DMS153 (cell line): ENCODE data around the gene MICB.
"Not testable (repeated sequence)": the region's sequence is repeated elsewhere in the genome, so short reads cannot be mapped to it uniquely, and the experiment has no call there.

Source experiments
- DNase-seq: peaks from one replicate; lab custom pipeline; 2025; lab: John Stamatoyannopoulos, UW

MICB gene

DNA sequence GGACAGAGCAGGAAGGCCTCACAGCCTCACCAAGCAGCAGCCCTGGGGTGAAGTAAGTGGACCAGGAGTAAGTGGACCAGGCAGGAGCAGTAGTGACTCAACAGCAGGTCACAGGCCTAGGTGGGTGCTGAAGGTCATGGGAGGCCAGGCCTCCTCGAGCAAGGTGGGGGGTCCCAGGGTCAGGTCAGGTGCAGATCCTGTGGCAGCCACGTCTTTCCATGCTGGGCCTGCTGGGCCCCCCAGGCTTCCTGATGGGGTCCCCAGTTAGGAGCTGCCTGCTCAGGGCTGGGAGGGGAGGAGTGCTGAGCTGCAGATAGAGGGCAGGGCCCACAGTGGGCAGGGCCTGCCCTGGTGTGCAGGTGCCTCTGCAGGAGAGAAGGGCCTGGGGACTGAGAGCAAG is 11.1 kb downstream of the MICB start:
- not testable (repeated sequence) for DNase-seq

DNA sequence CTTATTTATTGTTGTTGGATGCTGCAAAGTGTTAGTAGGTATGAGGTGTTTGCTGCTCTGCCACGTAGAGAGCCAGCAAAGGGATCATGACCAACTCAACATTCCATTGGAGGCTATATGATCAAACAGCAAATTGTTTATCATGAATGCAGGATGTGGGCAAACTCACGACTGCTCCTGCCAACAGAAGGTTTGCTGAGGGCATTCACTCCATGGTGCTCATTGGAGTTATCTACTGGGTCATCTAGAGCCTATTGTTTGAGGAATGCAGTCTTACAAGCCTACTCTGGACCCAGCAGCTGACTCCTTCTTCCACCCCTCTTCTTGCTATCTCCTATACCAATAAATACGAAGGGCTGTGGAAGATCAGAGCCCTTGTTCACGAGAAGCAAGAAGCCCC is 12.1 kb downstream of the MICB start:
- DNase-seq, result no peak

DNA sequence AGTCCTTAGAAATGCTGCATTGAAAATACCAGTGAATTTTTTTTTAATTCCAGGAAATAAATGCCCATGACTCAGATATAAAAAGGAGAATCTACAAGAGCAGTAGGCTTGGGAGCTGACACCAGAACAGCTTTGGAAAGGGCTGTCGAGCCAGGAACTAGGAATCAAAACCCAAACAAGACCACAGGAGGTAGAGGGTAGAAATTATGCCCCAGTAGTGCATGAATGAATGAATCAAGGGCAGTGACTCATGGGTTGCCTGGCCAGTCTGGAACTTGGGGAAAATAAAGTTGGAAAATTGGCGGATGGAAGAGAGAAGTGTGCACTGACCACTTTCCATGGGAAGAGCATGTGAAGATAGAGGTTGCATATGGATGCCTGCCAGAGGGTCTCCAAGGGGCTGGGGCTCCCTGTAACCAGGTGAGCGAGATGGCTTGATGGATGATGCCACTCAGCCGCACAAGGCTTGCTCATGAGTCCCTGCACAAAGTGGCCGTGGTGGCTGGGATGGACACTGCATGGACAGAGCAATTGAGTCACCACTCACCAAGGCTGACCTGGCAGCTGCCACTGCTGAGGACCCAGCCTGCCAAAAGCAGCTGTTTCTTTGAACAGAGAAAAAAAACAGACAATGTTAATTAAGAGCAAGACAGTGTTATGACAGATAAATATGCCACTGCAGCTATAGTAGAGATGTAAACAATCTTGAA is 15.7 kb downstream of the MICB start:
- no peak for DNase-seq

DNA sequence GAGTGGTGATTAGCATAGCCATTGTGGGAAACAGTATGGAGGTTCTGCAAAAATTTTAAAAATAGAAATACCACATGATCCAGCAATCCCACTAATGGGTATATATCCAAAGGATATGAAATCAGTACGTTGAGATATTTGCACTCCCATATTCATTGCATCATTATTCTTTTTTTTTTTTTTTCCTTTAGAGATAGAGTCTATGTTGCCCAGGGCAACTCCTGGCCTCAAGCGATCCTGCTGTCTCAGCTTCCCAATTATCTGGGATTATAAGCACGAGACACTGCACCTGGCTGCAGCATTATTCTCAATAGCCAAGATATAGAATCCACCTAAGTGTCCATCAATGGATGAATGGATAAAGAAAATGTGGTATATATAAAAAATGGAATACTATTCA is 23.9 kb downstream of the MICB start:
- DNase-seq, result no peak

DNA sequence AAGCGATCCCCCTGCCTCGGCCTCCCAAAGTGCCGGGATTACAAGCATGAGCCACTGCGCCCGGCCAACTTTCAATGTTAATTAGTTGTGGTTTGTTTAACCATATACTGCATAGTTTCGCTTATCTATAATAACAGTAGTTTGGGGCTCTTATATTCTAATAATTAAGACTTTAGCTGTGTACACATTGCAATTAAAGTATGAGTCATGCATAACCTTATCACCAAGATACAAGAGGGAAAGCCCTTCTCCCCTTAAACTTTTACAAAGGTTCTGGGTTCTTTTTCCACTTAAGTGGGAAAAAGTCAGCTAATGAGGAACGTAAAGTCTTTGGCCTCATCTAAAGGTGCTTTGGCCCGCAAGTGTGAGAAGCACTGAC is 27.6 kb downstream of the MICB start:
- DNase-seq, result no peak

DNA sequence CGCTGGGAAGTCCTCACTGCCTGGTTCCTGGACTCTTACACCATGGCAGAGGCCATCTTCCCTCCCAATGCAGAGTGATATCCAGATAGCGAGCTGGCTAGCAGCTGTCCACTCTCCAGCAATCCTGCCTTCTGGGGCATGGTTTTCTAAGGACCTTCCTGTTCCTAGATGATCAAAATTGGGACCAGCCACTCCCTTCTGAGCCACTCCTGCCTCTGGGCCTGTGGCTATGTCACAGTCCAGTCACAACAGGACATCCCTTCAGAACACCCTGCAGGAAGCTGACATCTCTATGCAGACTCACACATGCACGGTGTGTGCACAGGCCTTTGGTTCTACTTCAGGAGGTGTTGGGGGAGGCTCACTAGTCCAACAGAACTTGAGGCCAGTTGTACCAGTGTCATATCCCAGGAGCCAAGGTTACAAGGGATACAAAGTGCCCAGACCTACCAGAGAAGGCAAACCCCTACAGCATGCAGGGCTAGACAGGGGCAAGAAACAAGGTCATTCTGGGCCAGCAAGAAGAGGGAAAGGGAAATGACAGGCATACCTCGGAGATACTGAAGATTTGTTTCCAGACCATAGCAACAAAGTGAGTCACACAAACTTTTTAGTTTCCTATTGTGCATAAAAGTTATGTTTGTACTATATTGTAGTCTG is 28.1 kb downstream of the MICB start:
- DNase-seq, result no peak

DNA sequence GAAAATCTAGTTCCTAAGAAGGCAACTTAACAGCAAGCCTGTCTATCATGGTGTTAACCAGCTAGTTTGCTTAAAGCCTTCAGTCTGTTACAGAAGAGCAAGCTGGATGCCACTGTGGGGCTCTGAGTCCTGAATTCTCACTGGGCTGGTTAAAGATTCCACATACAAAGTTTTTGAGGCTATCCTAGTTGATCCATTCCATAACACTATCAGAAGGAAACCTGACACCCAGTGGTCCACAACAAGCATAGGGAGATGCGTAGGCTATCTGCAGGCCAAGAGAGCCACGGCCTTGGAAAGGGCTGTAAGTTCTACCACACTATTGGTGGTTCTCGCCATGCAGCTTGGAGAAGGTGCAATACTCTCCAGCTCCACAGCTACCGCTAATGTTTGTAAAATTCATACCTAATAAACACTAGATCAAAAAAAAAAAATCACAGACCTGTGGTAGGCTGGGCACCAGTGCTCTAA is 30.4 kb downstream of the MICB start:
- DNase-seq, result no peak

DNA sequence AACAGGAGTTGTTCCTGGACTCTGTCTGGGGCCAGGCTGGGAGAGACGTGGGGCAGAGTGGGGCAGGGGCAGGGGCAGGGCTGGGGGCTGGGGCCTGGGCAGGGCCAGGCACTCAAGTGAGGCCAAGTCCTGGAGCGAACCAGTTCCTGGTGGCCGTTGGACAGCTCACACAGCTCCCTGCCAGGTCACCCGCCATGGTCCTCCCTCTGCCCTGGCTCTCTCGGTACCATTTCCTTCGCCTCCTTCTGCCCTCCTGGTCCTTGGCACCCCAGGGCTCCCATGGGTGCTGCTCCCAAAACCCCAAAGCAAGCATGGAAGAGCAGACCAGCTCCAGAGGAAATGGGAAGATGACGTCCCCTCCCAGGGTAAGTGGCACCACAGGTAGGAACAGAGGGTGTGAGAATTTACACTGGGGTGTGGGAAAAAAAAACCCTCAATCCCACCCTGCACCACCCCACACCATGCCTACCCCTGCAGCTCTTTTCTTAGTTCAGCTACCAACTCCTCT is 30.9 kb downstream of the MICB start, which contains the start of gene MCCD1:
TSS of gene MCCD1 (plus strand) at position 142 of the 508 bp plus-strand sequence. CDS start at position 195, 53 bp downstream.
- DNase-seq, result no peak

DNA sequence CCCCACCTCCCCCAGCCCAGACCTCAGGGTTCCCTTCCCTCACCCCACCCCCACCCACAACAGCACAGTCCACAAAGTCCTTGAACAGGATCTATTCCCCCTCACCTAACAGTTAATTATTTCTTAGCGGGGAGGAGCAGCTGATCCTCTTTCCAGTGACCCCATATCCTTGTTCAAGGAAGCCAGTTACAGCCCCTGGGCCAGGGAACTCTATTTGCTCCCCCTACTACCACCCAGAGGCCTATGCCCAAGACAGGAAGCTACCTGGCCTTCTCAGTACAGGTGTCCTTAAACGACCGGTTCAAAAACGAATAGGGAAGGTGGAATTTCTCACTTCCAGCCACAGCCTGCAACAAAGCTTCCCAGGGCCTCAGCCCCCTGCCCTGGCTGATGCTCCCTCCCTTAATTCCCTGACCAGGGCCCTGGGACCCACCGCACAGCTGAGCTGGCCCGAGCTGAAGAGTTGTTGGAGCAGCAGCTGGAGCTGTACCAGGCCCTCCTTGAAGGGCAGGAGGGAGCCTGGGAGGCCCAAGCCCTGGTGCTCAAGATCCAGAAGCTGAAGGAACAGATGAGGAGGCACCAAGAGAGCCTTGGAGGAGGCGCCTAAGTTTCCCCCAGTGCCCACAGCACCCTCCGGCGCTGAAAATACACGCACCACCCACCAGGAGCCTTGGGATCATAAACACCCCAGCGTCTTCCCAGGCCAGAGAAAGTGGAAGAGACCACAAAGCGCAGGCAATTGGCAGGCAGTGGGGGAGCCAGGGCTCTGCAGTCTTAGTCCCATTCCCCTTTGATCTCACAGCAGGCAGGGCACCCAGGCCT is 31.6 kb downstream of the MICB start:
- DNase-seq, result no peak

DNA sequence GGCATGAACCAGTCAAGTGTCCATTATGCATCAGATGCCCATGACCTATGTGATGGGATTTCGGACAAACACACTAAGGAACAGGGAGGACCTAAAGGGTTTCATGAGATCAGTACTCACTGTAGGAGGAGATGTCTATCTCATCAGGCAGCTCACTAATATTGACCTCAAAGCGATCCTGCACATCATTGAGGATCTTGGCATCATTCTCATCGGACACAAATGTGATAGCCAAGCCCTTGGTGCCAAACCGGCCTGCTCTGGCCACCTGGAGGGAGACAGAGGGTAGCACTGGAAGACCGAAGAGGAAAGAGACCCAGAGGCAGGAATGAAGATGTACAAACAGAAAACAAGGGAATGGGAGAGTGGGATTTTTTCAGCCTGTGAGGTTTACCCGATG is 32.7 kb downstream of the MICB start:
- DNase-seq, result no peak

DNA sequence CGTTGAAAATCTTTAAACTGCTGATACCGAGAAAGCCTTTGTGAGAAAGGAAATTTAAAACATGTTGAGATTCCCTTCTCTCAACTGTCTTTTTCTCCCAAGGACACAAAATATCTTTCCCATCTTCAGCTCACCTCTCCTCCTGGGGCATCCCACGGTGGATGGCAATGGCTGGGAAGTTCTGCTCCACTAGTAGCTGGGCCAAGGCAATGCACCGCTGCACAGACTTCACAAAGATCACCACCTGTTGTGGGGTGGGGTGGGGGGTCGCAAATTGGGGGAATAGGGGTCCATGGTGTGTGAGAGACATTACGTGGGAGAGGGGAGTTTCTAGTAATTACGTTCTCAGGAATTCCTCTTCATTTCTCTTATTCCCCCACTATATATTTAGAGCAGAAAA is 33.2 kb downstream of the MICB start:
- no peak for DNase-seq

DNA sequence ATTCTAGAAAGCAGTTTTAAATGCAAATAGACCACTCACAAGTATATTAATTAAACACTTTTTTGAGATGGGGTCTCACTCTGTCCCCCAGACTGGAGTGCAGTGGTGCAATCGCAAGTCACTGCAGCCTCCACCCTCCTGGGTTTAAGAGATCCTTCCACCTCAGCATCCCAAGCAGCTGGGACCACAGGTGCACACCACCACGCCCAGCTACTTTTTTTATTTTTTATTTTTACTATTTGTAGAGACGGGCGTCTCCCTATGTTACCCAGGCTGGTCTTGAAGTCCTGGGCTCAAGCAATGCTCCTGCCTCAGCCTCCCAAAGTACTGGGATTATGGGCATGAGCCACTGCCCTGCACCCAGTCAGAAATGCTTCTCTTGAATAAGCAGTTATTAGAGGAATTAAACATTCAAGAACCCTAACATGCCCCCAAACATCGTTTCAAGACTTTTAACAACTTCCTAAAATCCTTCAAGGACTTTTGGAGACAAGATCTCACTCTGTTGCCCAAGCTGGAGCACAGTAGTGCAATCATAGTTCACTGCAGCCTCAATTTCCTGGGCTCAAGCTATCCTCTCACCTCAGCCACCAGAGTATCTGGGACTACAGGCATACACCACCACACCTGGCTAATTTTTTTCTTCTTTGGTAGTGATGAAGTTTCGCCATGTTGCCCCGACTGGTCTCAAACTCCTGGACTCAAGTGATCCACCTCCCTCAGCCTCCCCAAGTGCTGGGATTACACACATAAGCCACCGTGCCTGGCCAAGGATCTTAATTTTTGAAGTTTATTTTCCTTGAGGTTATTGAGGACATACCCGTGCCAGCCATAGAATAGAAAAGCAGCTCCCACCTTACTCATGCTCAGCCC is 34.1 kb downstream of the MICB start:
- no peak for DNase-seq

DNA sequence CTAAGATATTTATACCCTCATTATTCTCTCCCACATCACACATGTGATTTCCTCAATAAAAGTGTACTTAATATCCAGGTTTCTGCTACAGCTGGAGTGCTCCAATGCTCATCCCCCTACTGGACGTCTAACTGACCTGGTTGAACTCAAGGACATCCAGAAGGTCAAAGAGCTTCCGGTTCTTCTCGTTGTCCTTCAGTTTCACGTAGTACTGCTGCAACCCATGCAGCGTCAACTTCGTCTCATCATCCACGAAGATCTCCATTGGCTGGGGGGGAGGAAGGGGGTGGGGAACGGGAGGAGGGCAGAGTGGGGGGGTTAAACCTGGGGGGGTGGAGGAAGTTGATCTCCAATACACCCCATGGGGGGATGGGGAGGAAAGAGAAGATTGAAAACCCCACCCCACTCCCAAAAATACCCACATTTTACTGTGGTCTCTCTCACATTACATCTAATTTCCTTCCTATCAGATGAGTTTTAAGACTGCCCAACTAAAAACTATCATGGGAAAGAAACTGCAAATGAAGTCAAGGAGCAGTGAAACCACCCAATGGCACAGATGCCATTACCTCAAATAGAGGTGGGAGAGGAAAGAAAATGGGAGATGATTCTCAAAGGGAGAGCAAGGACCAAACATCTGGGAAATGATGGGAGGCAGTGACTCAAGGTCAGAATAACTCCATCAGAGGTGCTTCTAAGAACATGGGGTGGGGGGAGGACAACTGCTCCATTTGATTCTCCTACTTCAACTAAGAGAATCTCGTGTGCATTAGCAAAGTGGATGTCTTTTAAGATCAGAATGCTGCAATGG is 34.9 kb downstream of the MICB start:
- no peak for DNase-seq

DNA sequence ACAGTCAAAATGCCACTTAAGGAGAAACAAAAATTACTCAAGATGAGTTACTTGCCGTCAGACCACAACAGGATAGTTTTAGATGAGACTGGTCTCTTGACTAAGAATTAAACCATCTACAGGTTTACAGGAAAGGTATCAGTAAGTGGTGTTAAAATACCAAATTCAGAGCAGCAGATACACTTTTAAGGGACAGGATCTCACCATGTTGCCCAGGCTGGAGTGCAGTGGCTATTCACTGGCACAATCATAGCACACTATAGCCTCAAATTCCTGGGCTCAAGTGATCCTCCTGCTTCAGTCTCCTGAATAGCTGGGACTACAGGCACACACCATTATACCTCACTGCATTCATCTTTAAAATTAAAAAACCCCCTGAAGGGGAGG is 35.5 kb downstream of the MICB start:
- DNase-seq, result no peak

DNA sequence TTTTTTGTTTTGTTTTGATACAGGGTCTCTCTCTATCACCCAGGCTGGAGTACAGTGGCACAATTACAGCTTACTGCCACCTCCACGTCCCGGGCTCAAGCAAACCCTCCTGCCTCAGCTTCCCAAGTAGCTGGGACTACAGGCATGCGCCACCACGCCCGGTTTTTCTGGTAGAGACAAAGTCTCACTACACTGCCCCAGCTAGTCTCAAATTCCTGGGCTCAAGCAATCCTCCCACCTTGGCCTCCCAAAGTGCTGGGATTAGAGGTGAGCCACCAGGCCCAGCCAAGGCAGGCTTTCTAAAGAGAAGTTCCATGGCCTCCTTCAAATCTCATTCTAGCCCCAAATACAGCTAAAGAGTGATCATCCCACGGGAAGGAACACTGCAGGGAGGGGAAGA is 36.1 kb downstream of the MICB start:
- DNase-seq, result no peak

DNA sequence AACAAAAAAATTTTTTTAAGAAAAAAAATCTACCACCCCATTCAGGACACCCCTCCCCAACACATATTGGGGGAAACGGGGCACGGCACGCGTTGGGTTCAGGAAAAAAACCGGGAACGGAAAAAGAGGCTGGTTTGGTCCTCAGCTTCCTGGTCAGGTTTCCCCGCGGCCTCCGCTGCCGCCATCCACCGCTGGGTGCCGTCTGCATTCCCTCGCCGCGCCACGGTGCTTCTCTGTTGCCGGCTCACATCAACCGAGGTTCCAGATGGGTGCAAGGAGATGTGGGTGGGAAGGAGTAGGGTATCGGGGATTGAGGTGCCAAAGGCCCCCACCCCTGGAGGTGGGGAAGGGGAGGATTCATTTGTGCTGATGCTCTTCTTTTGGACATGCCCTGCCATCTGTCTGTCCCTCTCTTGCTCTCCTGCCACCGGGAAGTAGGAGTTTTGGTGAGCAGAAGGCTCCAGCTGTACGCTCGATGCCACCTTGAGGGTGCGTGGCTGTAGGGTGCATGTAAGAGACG is 36.6 kb downstream of the MICB start:
- no peak for DNase-seq

DNA sequence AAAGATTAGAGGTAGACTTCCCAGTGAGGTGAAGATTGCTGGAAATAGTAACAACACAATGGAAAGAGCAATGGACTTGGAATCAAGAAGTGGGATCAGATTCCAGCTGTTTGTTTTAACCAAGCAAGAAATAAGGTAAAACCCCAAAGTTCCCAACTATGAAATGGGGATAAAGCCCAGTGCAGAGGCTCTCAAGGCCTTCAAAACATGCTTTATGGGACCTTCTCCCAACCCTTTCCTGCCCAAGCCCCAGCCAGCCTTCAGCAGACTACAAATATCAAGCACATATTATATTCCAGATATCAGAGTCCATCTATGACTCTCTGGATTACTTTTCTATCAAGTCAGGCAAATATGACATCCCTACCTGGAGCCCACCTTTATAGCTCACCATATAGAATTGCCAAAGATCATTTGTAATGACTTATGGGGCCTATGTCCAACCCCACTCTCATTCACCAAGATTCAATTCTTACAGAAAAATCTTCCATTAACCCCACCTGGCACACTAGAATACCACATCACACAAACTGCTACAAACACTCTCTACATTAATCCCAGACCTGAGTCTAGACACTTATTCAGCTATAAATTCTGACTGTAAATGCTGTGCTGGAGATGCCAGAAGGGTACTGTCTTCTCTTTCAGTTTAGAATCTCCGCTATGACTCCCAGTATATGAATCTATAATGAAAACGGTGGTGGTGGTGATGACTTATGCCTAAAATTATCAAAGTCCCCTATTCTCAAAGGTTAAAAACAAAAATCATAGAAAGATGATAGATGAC is 37.8 kb downstream of the MICB start:
- no peak for DNase-seq

DNA sequence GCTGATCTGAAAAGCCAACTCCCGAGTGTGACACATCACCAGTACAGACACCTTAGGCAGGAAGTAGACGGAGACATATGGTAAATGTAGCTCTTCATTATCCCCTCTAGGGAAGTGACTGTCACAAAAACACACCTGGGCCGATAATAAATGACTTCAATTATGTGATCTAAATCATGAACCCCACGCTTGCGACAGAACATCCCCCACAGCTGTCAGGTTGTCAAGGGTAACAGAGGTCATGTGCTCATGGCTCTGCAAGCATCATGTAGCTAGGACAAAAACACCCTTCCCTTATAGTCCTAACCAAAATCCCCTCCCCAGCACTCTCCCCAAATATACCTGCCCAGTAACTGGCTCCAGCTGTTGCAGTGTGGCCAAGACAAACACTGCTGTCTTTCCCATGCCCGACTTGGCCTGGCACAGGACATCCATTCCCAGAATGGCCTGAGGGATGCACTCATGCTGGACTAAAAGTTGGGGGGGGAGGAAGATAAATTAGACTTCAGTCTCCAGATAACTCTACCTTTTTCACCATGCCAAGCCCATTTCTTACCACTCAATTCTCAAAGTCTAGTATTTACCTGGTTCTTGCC is 41.0 kb downstream of the MICB start:
- DNase-seq, result no peak

DNA sequence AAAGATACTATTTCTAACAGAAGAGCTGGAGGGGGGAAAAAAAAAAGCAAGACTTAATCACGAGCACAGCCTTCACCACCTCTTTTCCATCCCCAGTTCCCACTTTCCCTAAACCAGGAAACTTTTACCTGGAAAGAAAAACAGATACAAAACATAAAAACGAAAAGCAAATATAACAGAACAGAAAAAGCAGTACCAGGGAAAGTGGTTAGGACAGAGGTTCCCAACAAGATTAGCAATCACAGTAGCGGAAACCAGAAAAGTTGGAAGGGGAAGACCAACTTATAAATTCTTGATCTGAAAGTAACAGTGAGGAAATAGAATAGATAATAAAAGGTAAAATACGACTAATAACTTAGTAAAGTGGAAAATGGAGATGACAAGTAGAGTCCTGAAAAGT is 42.7 kb downstream of the MICB start:
- DNase-seq, result no peak
